CD4-positive, alpha-beta T cell treated with Interleukin-6 for 4 hours (primary cell): ENCODE data around the gene CCDC9.
"Not testable (repeated sequence)": the region's sequence is repeated elsewhere in the genome, so short reads cannot be mapped to it uniquely, and the experiment has no call there.

Experiments used
- DNase-seq: peaks from one replicate; pipeline ENCODE4 v3.0.0-alpha.2; 2020; ENCODE audit warnings: mixed read lengths

The CCDC9 gene

GRCh38 chr19:47261946-47262793 is 5.8 kb downstream of the CCDC9 start:
- DNase-seq: not testable (repeated sequence)

GRCh38 chr19:47264629-47265028 is 8.3 kb downstream of the CCDC9 start:
- DNase-seq: no peak

GRCh38 chr19:47266401-47266941 is 10.1 kb downstream of the CCDC9 start:
- DNase-seq: no peak

- no peak for DNase-seq
Observed at GRCh38 chr19:47267350-47267759, 11.0 kb downstream of the CCDC9 start.

GRCh38 chr19:47268028-47268427 is 11.7 kb downstream of the CCDC9 start:
- no peak for DNase-seq

- DNase-seq: no peak
Observed at GRCh38 chr19:47269596-47269995, 13.3 kb downstream of the CCDC9 start.

- no peak for DNase-seq
Observed at GRCh38 chr19:47270408-47270807, 14.1 kb downstream of the CCDC9 start.

- no peak for DNase-seq
Observed at GRCh38 chr19:47271949-47272348, 15.6 kb downstream of the CCDC9 start.

GRCh38 chr19:47272448-47273312 is 16.4 kb downstream of the CCDC9 start:
- no peak for DNase-seq

- DNase-seq: peak; percentile 93
Observed at GRCh38 chr19:47273313-47274070, 17.2 kb downstream of the CCDC9 start.

GRCh38 chr19:47274071-47274890 is 18.0 kb downstream of the CCDC9 start, which contains the start of gene INAFM1:
TSS of gene INAFM1 (plus strand) at chr19:47274885. CDS start at chr19:47274920, 35 bp downstream.
- DNase-seq: peak; percentile 99

- DNase-seq: no peak
Observed at GRCh38 chr19:47274891-47275761, 18.8 kb downstream of the CCDC9 start.

GRCh38 chr19:47275791-47276461 is 19.6 kb downstream of the CCDC9 start:
- DNase-seq: no peak

- DNase-seq: not testable (repeated sequence)
Observed at GRCh38 chr19:47276513-47276912, 20.2 kb downstream of the CCDC9 start.

- DNase-seq: peak; percentile 63
Observed at GRCh38 chr19:47280183-47280797, 24.0 kb downstream of the CCDC9 start.

- DNase-seq: no peak
Observed at GRCh38 chr19:47283405-47284059, 27.2 kb downstream of the CCDC9 start.

GRCh38 chr19:47284324-47284899 is 28.1 kb downstream of the CCDC9 start:
- DNase-seq: peak; percentile 62

- peak; percentile 83 for DNase-seq
Observed at GRCh38 chr19:47296036-47296435, 39.7 kb downstream of the CCDC9 start.

- DNase-seq: not testable (repeated sequence)
Observed at GRCh38 chr19:47300867-47301266, 44.5 kb downstream of the CCDC9 start.
